Epithelial cell of proximal tubule (primary cell): ENCODE results near the gene C2CD3. TPM values are rescaled to one million over a fixed set of nuclear protein-coding genes. Genes with fewer than 3 reads are reported as not detected.

ENCODE experiments used
- DNase-seq: peaks from one replicate; pipeline ENCODE4 v3.0.0-alpha.2; 2011; ENCODE audit warnings: low read depth
- H3K4me3 ChIP-seq: 2 replicates; pipeline ENCODE4 v1.5.1; 2011; ENCODE audit warnings: low read depth, mild to moderate bottlenecking, low read length
- total RNA-seq: library from RNA; depleted of rRNA; stranded (reverse); fragments of >200 nt; gene quantifications from 2 replicates; pipeline ENCODE4 v1.2.3, GENCODE V29; 2015
- TF ChIP-seq, protein P1 (sequence below): conservative IDR thresholded peaks from 2 replicates; pipeline ENCODE4 v1.5.1; 2012; ENCODE audit warnings: low read depth, mild to moderate bottlenecking, low read length

C2CD3 gene
- total RNA-seq, 1 donor from 2014 or later: 15.1 TPM

GRCh38 chr11:74014880-74015279 is 155.9 kb downstream of the C2CD3 start:
- no peak for DNase-seq
- TF ChIP-seq, protein P1, sequence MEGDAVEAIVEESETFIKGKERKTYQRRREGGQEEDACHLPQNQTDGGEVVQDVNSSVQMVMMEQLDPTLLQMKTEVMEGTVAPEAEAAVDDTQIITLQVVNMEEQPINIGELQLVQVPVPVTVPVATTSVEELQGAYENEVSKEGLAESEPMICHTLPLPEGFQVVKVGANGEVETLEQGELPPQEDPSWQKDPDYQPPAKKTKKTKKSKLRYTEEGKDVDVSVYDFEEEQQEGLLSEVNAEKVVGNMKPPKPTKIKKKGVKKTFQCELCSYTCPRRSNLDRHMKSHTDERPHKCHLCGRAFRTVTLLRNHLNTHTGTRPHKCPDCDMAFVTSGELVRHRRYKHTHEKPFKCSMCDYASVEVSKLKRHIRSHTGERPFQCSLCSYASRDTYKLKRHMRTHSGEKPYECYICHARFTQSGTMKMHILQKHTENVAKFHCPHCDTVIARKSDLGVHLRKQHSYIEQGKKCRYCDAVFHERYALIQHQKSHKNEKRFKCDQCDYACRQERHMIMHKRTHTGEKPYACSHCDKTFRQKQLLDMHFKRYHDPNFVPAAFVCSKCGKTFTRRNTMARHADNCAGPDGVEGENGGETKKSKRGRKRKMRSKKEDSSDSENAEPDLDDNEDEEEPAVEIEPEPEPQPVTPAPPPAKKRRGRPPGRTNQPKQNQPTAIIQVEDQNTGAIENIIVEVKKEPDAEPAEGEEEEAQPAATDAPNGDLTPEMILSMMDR: no peak
- no peak overlapping the region for H3K4me3 ChIP-seq

- H3K4me3 ChIP-seq: no peak overlapping the region
- TF ChIP-seq, protein P1: no peak
- DNase-seq: no peak
Measured at GRCh38 chr11:74013141-74013540, 157.7 kb downstream of the C2CD3 start.

DNA sequence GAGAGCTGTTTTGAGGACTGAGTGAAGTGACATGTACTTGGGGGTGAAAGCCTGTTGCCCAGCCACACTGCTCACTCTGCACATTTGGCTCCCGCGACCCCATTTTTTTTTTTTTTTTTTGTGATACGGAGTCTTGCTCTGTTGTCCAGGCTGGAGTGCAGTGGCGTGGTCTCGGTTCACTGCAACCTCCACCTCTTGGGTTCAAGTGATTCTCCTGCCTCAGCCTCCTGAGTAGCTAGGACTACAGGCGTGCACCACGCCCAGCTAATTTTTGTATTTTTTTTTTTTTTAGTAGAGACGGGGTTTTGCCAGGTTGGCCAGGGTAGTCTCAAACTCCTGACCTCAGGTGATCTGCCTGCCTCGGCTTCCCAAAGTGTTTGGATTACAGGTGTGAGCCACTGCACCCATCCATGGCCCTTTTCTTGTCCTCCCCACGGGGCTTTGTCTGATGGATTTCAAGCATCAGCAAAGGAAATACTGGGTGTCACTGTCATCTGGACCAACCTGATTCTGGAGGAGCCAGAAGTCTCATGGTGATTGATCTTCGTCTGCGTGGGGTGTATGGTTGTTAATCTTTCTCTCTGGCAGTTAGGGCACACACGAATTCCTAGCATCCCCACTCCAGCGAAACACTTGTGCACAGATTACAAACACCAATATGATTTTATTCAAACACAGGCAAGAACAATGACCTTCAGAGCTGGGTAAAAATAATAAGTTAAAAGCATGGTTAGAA is 158.6 kb downstream of the C2CD3 start:
- TF ChIP-seq, protein P1: no peak
- DNase-seq: no peak

DNA sequence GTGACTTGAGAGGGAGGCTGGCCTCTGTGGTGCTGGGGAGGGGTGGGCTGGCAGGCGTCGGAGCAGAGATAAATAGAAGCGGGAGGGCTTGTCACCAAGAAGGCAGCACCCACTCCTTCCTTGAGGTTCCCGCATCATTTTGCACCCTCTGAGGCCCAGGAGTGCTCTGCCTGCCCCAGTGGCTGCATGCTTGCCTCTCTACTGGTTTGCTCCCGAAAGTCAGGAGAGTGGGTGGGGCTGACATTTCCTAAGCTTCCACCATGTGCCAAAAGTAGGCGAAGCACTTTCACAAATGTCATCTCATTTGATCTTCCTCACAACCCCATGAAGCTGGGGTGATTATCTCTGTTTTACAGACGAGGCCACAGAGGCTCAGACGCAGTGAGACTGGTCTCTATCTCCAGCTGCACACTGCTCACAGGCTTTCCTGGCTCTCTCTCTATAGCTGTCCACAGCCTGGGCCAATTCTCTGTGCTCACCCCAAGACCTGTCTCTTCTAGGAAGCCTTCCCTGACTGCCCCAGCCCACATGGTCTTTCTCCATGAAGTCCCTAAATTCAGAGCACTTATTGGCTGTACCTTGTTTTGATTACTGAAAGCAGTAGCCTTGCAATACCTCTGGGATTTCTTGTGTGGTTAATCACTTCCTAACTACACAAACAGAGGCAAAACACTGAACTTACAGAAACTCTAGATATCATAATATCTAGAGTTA is 159.3 kb downstream of the C2CD3 start:
- no peak for DNase-seq
- TF ChIP-seq, protein P1: no peak

More for the DNA sequence above, 158.6 kb downstream of the C2CD3 start:
- no peak overlapping the region for H3K4me3 ChIP-seq

GRCh38 chr11:74010306-74011300 is 160.2 kb downstream of the C2CD3 start:
- TF ChIP-seq, protein P1: no peak
- no peak overlapping the region for H3K4me3 ChIP-seq
- no peak for DNase-seq

More for the DNA sequence above, 159.3 kb downstream of the C2CD3 start:
- H3K4me3 ChIP-seq: no peak overlapping the region

- TF ChIP-seq, protein P1: no peak
- no peak overlapping the region for H3K4me3 ChIP-seq
- DNase-seq: no peak
Measured at GRCh38 chr11:74009675-74010305, 161.0 kb downstream of the C2CD3 start.
